ENCODE results near the gene ACADVL.

DNA sequence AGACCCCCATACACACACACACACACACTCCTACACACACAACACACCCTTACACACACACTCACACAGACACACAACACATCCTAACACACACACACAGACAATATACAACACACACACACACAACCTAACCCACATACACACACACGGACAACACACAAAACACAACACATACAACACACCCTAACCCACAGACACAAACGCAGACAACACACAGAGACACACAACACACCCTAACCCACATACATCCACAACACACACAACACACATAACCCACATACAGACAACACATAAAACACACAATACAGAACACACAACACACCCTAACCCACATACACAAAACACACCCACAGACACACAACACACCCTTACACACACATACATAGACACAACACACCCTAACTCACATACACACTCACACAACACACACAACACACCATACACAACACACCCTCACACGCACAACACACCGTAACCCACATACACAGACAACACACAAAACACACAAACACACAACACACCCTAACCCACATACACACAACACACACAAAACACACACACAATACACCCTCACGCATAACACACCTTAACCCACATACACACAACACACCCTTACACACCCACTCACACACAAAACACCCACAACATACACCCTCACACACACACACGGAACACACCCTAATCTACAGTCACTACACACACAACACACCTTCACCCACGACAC, 45.0 kb upstream of the ACADVL start:
- TF ChIP-seq EZH2 (IDR thresholded peaks at IDR 0.05; ENCODE audit: insufficient read depth, poor library complexity, severe bottlenecking) (no peak), EZH2phosphoT487 (IDR thresholded peaks at IDR 0.05; ENCODE audit: insufficient read depth, low read depth) (no peak)
